Smooth muscle cell (in vitro differentiated cells): ENCODE results near the gene HS6ST3. TPM values are rescaled to one million over a fixed set of nuclear protein-coding genes. Genes with fewer than 3 reads are reported as not detected.
"Not testable (repeated sequence)": the region's sequence is repeated elsewhere in the genome, so short reads cannot be mapped to it uniquely, and the experiment has no call there.

Experiments
- DNase-seq: peaks from one replicate; lab custom pipeline; 2025; ENCODE audit not compliant: unreplicated experiment; lab: John Stamatoyannopoulos, UW
- H2AFZ ChIP-seq: fragments of 200-600 bp; sonication (generic); 2 replicates; pipeline ENCODE4 v1.6.0; 2016; ENCODE audit warnings: antibody characterized with exemption, low read depth, mild to moderate bottlenecking
- H3F3A ChIP-seq: fragments of 200-600 bp; sonication (generic); 2 replicates; pipeline ENCODE4 v1.6.0; 2017; ENCODE audit warnings: antibody characterized with exemption, low read depth
- H3K27ac ChIP-seq: fragments of 200-600 bp; sonication (generic); 2 replicates; pipeline ENCODE4 v1.5.1; 2016; ENCODE audit warnings: low read depth, mild to moderate bottlenecking
- H3K27me3 ChIP-seq: fragments of 200-600 bp; sonication (generic); 2 replicates; pipeline ENCODE4 v1.6.1; 2016; ENCODE audit warnings: low read depth, mild to moderate bottlenecking
- H3K36me3 ChIP-seq: fragments of 200-600 bp; sonication (generic); 2 replicates; pipeline ENCODE4 v1.5.1; 2016; ENCODE audit warnings: low read depth
- H3K4me1 ChIP-seq: fragments of 200-600 bp; sonication (generic); 2 replicates; pipeline ENCODE4 v1.5.1; 2016; ENCODE audit warnings: low read depth
- H3K4me2 ChIP-seq: fragments of 200-600 bp; sonication (generic); 2 replicates; pipeline ENCODE4 v1.6.0; 2016; ENCODE audit warnings: mild to moderate bottlenecking
- H3K4me3 ChIP-seq: fragments of 200-600 bp; sonication (generic); 2 replicates; pipeline ENCODE4 v1.5.1; 2016; ENCODE audit warnings: mild to moderate bottlenecking
- H3K79me2 ChIP-seq: fragments of 200-600 bp; sonication (generic); 2 replicates; pipeline ENCODE4 v1.6.0; 2016; ENCODE audit warnings: low read depth, mild to moderate bottlenecking
- H3K9ac ChIP-seq: fragments of 200-600 bp; sonication (generic); 2 replicates; pipeline ENCODE4 v1.6.0; 2016; ENCODE audit warnings: low read depth
- H3K9me3 ChIP-seq: fragments of 200-600 bp; sonication (generic); replicated peaks from 2 replicates; pipeline ENCODE4 v1.5.1; 2016; ENCODE audit warnings: low read depth
- H4K20me1 ChIP-seq: fragments of 200-600 bp; sonication (generic); 2 replicates; pipeline ENCODE4 v1.6.0; 2016; ENCODE audit warnings: low read depth
- WGBS: methylation state at CpG from one replicate; pipeline ENCODE4 v1.1.7; 2016; ENCODE audit warnings: low lambda C conversion rate; 5-methylcytosine and 5-hydroxymethylcytosine counted together
- polyA plus RNA-seq: library from polyadenylated mRNA; unstranded; fragments of >200 nt; fragmentation: Nextera tagmentation; extraction: Ambion mirVana; gene quantifications from 2 replicates; pipeline ENCODE4 v1.2.1, GENCODE V29; 2016
- total RNA-seq: library from RNA; depleted of rRNA; stranded (reverse); fragments of >200 nt; gene quantifications from 2 replicates; pipeline ENCODE4 v1.2.3, GENCODE V29; 2014
- TF ChIP-seq, protein P1 (sequence below): fragments of 200-600 bp; sonication (generic); IDR thresholded peaks from 2 replicates; pipeline ENCODE4 v1.5.1; 2017; ENCODE audit warnings: borderline replicate concordance, mild to moderate bottlenecking, antibody characterized with exemption; ENCODE audit not compliant: insufficient read depth, poor library complexity, severe bottlenecking

Gene HS6ST3
- total and polyA plus RNA-seq, 2 experiments from 2014 or later = 0.09 TPM; not detected in 1

DNA sequence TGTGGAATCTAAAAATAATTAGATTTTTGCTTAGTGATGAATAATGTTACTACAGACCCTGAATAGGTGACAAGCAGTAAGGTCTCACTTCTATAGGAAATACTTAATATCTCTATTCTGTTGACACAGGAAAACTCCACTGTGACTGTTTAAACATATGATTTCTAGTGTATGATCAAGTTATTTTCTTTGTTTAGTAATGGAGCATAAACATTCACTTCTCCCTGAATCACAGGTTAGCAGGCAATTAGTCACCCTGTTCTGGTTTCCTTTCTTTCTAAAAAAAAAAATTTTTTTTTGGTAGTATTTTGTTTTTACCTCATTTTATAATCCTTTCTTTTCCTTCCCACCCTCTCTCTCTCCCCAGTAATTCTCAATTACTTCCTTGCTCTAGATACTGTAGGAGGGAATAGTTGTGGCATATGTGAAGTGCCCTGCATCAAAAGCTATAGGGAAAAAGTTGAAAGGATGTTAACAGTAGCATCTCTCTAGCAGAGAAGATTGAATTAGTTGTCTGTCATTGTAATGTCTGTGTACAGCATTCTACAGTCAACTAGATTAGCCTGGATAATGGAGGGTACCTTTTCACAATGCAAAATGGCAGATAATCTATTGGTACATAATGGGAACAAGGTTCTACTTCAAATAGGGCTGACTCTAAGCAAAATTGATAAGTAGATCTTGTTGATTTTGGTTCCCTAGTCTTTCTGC lies 3.5 kb downstream of the HS6ST3 start:
- Histone ChIP-seq H3K27me3 (peaks cover 64% of the 10 kb centered on the region), H3K27ac (no peak overlapping the region), H3K4me2 (no peak overlapping the region), H3F3A (no peaks in the 10 kb centered on the region), H3K36me3 (no peaks in the 10 kb centered on the region), H3K4me1 (no peaks in the 10 kb centered on the region), H2AFZ (no peak overlapping the region), H4K20me1 (no peaks in the 10 kb centered on the region), H3K4me3 (no peak overlapping the region), H3K79me2 (no peaks in the 10 kb centered on the region), H3K9ac (no peak overlapping the region), H3K9me3 (no peaks in the 10 kb centered on the region)
- no peak for DNase-seq
- TF ChIP-seq, protein P1, sequence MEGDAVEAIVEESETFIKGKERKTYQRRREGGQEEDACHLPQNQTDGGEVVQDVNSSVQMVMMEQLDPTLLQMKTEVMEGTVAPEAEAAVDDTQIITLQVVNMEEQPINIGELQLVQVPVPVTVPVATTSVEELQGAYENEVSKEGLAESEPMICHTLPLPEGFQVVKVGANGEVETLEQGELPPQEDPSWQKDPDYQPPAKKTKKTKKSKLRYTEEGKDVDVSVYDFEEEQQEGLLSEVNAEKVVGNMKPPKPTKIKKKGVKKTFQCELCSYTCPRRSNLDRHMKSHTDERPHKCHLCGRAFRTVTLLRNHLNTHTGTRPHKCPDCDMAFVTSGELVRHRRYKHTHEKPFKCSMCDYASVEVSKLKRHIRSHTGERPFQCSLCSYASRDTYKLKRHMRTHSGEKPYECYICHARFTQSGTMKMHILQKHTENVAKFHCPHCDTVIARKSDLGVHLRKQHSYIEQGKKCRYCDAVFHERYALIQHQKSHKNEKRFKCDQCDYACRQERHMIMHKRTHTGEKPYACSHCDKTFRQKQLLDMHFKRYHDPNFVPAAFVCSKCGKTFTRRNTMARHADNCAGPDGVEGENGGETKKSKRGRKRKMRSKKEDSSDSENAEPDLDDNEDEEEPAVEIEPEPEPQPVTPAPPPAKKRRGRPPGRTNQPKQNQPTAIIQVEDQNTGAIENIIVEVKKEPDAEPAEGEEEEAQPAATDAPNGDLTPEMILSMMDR = no peak

DNA sequence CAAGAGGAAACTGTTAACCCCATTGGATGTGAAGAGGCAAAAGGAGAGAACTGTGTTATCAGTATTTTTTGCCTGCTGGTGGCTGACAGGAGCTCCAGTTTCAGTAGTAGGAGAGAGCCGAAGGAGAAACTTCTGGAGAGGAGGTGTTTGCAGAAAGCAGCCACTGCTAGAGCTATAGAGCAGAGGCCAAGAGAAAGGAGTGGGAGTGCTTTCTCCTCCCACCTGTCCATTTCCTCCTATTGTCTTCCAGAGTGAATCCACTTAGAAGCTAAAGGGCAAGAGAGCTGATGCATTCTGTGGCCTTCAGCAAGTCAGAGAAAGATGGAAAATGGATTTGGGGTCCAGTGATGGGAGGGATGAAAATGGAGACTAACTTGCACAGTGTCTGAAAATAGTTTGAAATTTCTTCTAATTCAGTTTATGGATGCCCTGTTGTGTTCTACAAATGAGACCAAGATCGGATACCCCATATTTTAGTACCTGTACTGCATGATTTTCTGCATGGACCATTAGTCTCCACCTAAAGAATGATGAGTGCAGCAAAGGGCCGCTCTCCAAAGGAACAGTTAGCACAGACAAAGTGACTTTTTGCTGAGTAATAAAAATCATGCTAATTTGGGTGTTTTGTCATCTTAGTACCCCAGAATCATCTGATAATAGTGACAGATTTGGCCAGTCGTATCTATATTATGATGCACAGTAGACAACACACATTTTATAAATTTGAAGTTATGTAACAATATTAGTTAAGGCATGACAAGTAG lies 10.7 kb downstream of the HS6ST3 start:
- H3K9ac ChIP-seq = no peak overlapping the region
- 87% methylated on average over 4 of the region's 4 CpGs for WGBS
- TF ChIP-seq, protein P1 = no peak

DNA sequence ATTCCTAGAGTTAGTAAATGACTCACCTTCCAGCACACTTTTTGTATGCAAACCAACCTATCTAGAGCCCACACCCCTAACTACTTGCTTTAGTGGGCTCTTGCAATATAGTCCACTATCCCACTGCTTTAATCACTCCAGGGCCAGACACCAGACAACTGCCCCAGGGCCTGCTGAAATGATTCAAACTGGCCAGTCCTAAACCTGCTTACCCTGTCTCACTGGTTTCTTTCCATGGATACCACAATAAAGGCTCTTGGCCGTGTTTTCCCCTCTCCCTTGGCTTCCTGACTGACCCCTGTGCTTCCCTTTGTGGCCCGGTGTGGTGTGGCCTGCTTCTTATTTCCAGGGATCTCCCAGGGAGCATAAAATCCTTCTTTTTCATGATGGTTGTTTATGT lies 14.6 kb downstream of the HS6ST3 start:
- Histone ChIP-seq H3K9me3 (no peaks in the 10 kb centered on the region), H3K4me2 (no peak overlapping the region), H3K27me3 (peaks cover 8% of the 10 kb centered on the region), H3K4me3 (no peak overlapping the region), H2AFZ (no peak overlapping the region), H3K4me1 (no peaks in the 10 kb centered on the region), H3K79me2 (no peaks in the 10 kb centered on the region), H3K27ac (no peak overlapping the region), H4K20me1 (no peaks in the 10 kb centered on the region), H3K36me3 (no peaks in the 10 kb centered on the region), H3F3A (no peaks in the 10 kb centered on the region), H3K9ac (no peak overlapping the region)
- DNase-seq = no peak
- TF ChIP-seq, protein P1 = no peak
- 41% methylated on average over 2 of the region's 2 CpGs for WGBS

More for the DNA sequence above, 10.7 kb downstream of the HS6ST3 start:
- no peak overlapping the region for H2AFZ ChIP-seq
- no peaks in the 10 kb centered on the region for H3K79me2 ChIP-seq
- H3K36me3 ChIP-seq = no peaks in the 10 kb centered on the region
- DNase-seq = no peak
- H3K4me2 ChIP-seq = no peak overlapping the region
- H4K20me1 ChIP-seq = no peaks in the 10 kb centered on the region
- H3K27ac ChIP-seq = no peak overlapping the region
- peaks cover 9% of the 10 kb centered on the region for H3K27me3 ChIP-seq
- H3K9me3 ChIP-seq = no peaks in the 10 kb centered on the region
- H3K4me3 ChIP-seq = no peak overlapping the region
- H3K4me1 ChIP-seq = no peaks in the 10 kb centered on the region
- no peaks in the 10 kb centered on the region for H3F3A ChIP-seq

DNA sequence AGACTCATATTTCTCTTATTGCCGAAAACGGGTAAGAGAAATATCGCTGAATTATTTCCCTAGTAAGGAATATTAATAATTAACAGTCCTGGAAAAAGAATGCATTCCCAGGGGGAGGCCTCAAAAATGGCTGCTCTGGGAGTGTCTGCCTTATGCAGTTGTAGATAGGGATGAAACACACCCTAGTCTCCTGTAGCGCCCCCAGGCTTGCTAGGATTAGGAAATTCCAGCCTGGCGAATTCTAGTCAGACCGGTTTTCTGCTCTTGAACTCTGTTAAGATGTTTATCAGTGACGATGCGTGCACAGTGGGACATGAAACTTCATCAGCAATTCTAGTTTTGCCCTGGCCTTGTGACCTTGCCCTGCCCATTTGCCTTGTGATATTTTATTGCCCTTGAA lies 18.2 kb downstream of the HS6ST3 start:
- not testable (repeated sequence) for H3K36me3 ChIP-seq, H4K20me1 ChIP-seq
- WGBS = 87% methylated on average over 8 of the region's 8 CpGs

More for the DNA sequence above, 18.2 kb downstream of the HS6ST3 start:
- not testable (repeated sequence) for H3K9me3 ChIP-seq, DNase-seq, H3K4me3 ChIP-seq, H3F3A ChIP-seq, H2AFZ ChIP-seq, H3K4me2 ChIP-seq, H3K79me2 ChIP-seq, H3K27ac ChIP-seq, H3K27me3 ChIP-seq, H3K9ac ChIP-seq, H3K4me1 ChIP-seq
